Transverse colon (tissue), 4 donors: ENCODE measurements around the gene LPIN1.

Source experiments
- CTCF ChIP-seq, 5 experiments: fragments of 200-600 bp in 3 of 5; fragments of 450-650 bp in 2 of 5; sonication (generic) in 3 of 5; IDR thresholded peaks; 1 replicate in 2 of 5; 2 replicates in 3 of 5; pipeline ENCODE4 v1.5.1; 2016 to 2017; ENCODE audit warnings: antibody characterized with exemption in 5 of 5, inconsistent platforms in 3 of 5, mild to moderate bottlenecking in 2 of 5, moderate library complexity in 1 of 5
- POLR2A ChIP-seq: fragments of 450-650 bp; IDR thresholded peaks from one replicate; pipeline ENCODE4 v1.6.1; 2016; ENCODE audit warnings: antibody characterized with exemption, mild to moderate bottlenecking, moderate library complexity
- POLR2AphosphoS5 ChIP-seq, 3 donors: sonication (generic); formaldehyde crosslinking; IDR thresholded peaks; one replicate each; pipeline ENCODE4 v1.6.1; 2016; ENCODE audit warnings: antibody characterized with exemption in 3 of 3

- peak; percentile 92 to 99 (median 95) for TF ChIP-seq CTCF (IDR thresholded peaks at IDR 0.05)
- no peak for TF ChIP-seq POLR2A
- TF ChIP-seq POLR2AphosphoS5 (IDR thresholded peaks at IDR 0.05) = peak; percentile 38 to 53 (median 44)
These were observed 117.3 kb downstream of the LPIN1 start for GRCh38 chr2:11863513-11864328.
